Measurements from ENCODE around the gene MYO1F. TPM values are rescaled to one million over a fixed set of nuclear protein-coding genes. Genes with fewer than 3 reads are reported as not detected.

The MYO1F gene
- total and polyA plus RNA-seq, 2 of the 13 experiments (the other 11 are each of a cell fraction or from before 2014, with no cell fraction given), result 0.09 to 0.13 TPM

DNA sequence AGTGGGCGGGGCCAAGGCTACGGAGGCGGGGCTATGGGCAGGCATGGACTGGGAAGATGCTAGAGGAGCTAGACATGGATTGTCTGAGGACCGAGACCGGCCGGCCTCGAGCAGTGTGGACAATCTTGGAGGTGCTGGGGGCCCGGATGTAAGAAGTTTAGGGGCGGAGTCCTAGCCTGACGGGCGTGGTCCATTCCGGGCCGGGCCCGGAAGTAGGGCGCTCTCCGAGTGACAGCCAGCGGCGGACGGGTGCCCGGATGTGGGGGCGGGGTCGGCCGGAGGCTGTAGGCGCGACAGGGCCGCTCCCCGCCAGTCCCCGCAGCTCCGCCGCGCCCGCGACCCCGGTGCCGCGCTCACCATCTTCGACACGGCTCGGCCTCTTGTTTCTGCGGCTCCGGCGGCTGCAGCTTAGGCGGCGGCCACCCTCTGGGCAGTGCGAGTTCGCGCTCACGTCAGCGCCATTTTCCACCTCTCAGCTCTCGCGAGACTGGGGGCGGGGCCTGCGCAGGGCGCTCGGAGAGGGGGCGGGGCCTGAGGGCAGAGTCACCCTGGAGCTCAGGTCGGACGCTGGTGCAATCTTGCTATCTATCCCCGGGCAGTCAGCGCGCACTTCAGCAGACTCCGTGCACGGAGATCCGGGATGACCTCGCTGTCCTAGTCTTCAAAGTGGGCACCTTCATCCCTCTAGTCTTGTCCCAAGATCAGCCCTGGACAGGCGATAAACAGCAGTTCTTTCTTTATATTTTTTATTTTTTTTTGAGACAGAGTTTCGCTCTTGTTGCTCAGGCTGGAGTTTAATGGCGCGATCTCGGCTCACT, 63.3 kb downstream of the MYO1F start, which contains the start of gene ZNF414 (continued):
- TF ChIP-seq EED (CRISPR knock-in tag; IDR thresholded peaks at IDR 0.05) (no peak), ZNF720 (CRISPR knock-in tag; IDR thresholded peaks at IDR 0.05) (no peak), ZSCAN31 (CRISPR knock-in tag; IDR thresholded peaks at IDR 0.05; ENCODE audit: low read depth) (0 out of 2 replicates have a peak, but pooled peaks have one; percentile 16), DPF2 (CRISPR knock-in tag; IDR thresholded peaks at IDR 0.05; ENCODE audit: borderline replicate concordance, low read depth) (no peak), NCOA5 (CRISPR knock-in tag; IDR thresholded peaks at IDR 0.05) (no peak), DBP (CRISPR knock-in tag; IDR thresholded peaks at IDR 0.05; ENCODE audit: not compliant biosample characterization) (peak; percentile 49), ZMYM4 (CRISPR knock-in tag; IDR thresholded peaks at IDR 0.05) (peak; percentile 61; the same call in 1 of the 2 replicates), ZNF136 (CRISPR knock-in tag; IDR thresholded peaks at IDR 0.05; ENCODE audit: low read depth) (no peak), HNF4A (CRISPR knock-in tag; IDR thresholded peaks at IDR 0.05) (no peak), RBAK (CRISPR knock-in tag; IDR thresholded peaks at IDR 0.05) (no peak), TGIF2 (CRISPR knock-in tag; IDR thresholded peaks at IDR 0.05) (peak; percentile 52; the same call in 1 of the 2 replicates), ZNF558 (CRISPR knock-in tag; IDR thresholded peaks at IDR 0.05; ENCODE audit: borderline replicate concordance) (no peak; the same call in 1 of the 2 replicates), BRCA1 (CRISPR knock-in tag; IDR thresholded peaks at IDR 0.05) (0 out of 2 replicates have a peak, but pooled peaks have one; percentile 13), ZNF572 (CRISPR knock-in tag; IDR thresholded peaks at IDR 0.05) (peak; percentile 46; the same call in 1 of the 2 replicates), NPAS2 (CRISPR knock-in tag; IDR thresholded peaks at IDR 0.05; ENCODE audit: borderline replicate concordance) (no peak), ONECUT2 (CRISPR knock-in tag; IDR thresholded peaks at IDR 0.05) (no peak)
- TF ChIP-seq, protein P1, sequence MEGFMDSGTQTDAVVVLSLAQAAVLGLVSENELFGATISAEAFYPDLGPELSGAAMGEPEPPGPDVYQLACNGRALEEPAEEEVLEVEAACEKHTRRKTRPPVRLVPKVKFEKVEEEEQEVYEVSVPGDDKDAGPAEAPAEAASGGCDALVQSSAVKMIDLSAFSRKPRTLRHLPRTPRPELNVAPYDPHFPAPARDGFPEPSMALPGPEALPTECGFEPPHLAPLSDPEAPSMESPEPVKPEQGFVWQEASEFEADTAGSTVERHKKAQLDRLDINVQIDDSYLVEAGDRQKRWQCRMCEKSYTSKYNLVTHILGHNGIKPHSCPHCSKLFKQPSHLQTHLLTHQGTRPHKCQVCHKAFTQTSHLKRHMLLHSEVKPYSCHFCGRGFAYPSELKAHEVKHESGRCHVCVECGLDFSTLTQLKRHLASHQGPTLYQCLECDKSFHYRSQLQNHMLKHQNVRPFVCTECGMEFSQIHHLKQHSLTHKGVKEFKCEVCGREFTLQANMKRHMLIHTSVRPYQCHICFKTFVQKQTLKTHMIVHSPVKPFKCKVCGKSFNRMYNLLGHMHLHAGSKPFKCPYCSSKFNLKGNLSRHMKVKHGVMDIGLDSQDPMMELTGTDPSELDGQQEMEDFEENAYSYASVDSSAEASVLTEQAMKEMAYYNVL (CRISPR knock-in tag; IDR thresholded peaks at IDR 0.05; ENCODE audit: borderline replicate concordance), result peak; percentile 58; the same call in 1 of the 2 replicates
- TF ChIP-seq, protein P2, sequence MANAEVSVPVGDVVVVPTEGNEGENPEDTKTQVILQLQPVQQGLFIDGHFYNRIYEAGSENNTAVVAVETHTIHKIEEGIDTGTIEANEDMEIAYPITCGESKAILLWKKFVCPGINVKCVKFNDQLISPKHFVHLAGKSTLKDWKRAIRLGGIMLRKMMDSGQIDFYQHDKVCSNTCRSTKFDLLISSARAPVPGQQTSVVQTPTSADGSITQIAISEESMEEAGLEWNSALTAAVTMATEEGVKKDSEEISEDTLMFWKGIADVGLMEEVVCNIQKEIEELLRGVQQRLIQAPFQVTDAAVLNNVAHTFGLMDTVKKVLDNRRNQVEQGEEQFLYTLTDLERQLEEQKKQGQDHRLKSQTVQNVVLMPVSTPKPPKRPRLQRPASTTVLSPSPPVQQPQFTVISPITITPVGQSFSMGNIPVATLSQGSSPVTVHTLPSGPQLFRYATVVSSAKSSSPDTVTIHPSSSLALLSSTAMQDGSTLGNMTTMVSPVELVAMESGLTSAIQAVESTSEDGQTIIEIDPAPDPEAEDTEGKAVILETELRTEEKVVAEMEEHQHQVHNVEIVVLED (CRISPR knock-in tag; IDR thresholded peaks at IDR 0.05; ENCODE audit: borderline replicate concordance), result peak; percentile 77; the same call in 1 of the 2 replicates
- TF ChIP-seq, protein P3, sequence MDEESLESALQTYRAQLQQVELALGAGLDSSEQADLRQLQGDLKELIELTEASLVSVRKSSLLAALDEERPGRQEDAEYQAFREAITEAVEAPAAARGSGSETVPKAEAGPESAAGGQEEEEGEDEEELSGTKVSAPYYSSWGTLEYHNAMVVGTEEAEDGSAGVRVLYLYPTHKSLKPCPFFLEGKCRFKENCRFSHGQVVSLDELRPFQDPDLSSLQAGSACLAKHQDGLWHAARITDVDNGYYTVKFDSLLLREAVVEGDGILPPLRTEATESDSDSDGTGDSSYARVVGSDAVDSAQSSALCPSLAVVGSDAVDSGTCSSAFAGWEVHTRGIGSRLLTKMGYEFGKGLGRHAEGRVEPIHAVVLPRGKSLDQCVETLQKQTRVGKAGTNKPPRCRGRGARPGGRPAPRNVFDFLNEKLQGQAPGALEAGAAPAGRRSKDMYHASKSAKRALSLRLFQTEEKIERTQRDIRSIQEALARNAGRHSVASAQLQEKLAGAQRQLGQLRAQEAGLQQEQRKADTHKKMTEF (CRISPR knock-in tag; IDR thresholded peaks at IDR 0.05), result peak; percentile 77; the same call in 1 of the 2 replicates
- TF ChIP-seq, protein P4, sequence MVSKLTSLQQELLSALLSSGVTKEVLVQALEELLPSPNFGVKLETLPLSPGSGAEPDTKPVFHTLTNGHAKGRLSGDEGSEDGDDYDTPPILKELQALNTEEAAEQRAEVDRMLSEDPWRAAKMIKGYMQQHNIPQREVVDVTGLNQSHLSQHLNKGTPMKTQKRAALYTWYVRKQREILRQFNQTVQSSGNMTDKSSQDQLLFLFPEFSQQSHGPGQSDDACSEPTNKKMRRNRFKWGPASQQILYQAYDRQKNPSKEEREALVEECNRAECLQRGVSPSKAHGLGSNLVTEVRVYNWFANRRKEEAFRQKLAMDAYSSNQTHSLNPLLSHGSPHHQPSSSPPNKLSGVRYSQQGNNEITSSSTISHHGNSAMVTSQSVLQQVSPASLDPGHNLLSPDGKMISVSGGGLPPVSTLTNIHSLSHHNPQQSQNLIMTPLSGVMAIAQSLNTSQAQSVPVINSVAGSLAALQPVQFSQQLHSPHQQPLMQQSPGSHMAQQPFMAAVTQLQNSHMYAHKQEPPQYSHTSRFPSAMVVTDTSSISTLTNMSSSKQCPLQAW (CRISPR knock-in tag; IDR thresholded peaks at IDR 0.05), result peak; percentile 50

Data from HepG2 (cell line).